HG02870 (cell line): ENCODE measurements around the gene SEMA4F.

ENCODE experiments used
- ATAC-seq: cut with Tn5 transposase; IDR thresholded peaks from one replicate; pipeline ENCODE4 v1.9.1; 2021; ENCODE audit warnings: mild to moderate bottlenecking, moderate library complexity; ENCODE audit not compliant: unreplicated experiment

SEMA4F gene

DNA sequence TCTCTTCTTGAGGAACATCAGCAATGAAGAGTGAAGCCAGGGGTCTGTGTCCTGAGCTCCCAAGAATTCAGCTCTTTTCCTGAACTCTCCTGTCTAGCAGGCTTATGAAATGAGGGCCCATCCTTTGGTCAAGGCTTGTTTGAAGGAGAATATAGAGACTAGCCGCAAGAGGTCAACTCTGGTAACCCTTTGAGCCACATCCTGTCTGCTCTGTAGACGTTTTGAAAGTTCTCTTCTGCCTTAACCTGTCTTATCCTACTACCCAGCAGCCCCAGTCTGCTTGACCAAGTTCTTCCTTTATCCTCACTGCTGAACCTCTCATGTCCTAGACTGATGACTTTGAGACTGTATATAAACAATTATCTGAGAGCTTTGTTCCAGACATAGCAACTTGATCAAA, 5.4 kb downstream of the SEMA4F start:
- ATAC-seq = no peak

DNA sequence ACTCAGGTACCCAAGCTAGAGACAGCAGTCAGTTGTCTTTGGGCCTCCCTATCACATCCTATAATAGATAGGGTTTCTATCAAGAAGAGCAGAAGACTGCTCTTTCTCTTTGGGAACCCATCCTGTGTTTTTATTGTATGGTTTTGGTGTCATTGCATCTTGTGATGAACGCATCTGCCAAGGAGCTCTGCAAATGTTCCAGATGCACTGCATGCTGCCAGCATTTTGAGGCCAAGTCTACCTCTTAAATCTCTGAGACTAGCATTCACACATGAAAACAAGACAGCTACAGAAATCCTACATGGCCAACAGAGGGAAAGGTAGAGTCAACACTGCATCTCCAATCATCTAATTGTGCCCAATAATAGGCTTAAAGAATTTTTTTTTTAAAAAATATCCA, 14.0 kb downstream of the SEMA4F start:
- ATAC-seq = no peak

DNA sequence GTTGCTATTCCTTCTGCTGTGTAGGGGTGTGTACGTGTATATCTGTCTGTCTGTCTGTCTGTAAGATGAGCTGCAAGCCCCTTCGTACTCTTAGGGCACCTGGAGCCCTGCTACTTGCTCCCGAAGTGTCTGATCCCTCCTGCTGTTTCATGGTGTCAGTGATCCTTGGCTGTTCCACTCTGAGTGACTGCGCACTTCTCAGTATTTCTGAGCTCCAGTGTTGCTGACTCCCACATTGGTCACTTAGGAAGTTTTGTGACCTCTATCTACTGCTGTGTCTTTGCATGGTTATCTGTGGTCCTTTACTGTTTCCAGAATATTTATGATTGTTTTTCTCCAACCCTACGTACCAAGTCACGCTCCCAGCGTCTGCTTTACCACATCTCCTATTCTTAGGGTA, 16.2 kb downstream of the SEMA4F start:
- no peak for ATAC-seq

DNA sequence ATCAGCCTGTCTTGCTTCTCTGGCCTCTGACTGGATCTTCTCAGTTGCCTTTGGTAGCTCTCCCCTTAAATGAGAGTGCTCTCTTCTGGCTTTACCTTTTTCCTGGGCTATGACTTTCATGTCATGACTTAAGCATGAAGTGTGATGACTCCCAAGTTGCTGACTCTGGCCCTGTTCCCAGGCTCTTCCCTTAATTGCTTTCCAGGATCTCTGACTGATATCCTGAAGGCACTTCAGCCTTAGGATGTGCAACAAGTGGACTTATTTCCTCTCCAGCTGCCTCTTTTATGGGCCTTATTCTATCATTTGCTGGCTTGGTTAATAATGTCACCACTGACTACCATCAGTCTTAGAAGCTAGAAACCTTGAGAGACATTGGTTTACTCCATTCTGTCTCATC, 17.4 kb downstream of the SEMA4F start:
- no peak for ATAC-seq

DNA sequence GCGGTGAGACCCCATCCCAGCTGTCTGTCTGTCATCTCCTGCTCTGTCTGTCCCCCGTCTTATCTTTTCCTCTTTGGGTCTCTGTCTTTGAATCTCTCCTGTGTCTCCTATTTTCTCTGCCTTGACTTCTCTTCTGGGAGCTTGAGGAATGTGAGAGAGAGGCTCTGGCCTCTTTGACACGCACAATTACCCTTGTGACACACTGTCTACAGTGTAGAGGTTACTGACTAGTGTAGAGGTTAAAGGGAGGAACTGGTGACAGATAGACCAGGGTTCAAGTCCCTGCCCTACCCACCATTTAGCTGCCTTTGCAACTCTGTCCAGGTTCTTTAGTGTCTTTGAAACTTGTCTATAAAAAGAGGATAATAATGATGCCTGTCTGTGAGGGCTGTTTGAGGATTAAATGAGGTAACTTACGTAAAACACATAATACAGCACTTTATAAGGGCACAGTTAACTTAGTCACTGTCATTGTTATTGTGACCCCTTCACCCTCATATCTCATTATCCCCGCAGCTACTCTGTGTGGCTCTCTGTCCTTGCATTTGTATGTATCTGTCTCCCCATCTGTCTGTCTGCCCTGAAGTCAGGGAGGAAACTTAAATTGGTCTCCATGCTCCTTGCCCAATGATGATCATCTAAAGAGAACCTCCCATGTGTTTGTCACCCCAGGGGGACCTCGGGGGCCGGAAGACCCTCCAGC, 19.9 kb downstream of the SEMA4F start:
- no peak for ATAC-seq

DNA sequence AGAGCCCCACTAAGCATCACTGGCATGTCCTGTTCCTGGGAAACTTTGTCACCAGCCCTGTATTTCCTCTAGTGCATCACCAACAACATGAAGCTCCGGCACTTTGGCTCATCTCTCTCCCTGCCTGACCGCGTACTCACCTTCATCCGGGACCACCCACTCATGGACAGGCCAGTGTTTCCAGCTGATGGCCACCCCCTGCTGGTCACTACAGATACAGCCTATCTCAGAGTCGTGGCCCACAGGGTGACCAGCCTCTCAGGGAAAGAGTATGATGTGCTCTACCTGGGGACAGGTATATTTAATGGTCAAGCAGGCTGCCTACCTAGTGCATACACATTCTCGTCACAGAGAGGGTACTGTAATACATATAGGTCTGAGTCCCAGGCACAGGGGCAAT, 21.0 kb downstream of the SEMA4F start:
- ATAC-seq = no peak

DNA sequence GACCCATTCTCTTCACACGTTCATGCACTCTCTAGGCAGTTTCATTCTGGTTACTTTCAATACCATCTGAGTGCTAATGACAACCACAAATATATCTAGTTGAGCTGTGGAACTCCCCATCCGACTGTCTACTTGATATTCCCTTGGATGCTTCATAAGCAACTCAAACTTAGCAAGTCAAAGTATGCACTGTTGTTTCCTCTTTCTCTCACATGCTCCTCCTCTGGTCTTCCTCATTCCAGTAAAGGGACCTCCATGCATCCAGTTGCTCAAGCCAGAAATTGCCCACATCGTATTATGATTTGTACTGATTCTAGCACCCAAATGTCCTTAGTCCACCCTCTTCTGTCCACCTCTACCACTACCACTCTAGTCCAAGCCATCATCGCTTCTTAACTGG, 22.3 kb downstream of the SEMA4F start:
- ATAC-seq = no peak

DNA sequence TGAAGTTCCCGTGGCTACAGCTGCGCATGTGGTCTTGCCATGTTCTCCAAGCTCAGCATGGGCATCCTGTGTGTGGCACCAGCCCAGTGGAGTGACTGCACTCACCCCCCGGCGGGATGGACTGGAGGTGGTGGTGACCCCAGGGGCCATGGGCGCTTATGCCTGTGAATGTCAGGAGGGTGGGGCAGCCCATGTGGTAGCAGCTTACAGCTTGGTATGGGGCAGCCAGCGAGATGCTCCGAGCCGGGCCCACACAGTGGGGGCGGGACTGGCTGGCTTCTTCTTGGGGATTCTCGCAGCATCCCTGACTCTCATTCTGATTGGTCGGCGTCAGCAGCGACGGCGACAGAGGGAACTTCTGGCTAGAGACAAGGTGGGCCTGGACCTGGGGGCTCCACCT, 25.6 kb downstream of the SEMA4F start:
- ATAC-seq = no peak

DNA sequence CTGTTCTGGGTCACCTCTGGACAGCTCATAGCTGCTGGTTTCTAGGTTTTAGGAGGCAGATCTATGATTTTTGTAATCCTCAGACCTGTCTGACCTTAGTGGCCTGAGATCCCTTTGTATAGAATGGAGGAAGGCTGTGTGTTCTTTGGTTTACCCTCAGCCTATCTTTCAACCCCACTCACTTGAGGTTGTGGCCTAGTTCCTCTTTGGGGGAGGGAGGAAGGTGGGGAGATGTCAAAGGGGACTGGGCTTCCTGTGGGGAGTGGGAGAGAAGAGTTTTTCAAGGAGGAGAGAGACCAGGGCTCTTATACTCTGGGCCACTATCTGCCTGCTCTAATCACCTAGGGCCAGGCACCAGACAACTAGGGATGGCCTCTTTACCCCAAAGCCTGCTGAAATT, 28.5 kb downstream of the SEMA4F start:
- no peak for ATAC-seq

DNA sequence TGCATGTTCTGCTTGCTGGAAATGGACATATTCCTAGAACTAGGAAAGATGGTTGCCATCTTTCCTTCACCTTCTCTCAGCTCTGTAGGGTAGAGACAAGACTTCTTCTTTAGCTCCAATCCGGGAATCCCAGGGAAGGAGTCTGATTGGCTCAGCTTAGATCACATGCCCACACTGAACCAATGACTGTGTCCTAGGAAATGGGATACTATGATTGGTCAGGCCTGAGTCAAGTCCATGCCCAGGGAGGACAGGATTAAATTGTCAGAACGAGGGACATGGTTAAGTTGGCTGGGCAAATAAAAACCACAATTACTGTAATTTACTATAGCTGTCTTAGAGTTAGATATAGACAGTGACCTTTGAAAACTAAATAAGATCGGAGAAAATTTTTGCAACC, 31.4 kb downstream of the SEMA4F start:
- ATAC-seq = no peak

DNA sequence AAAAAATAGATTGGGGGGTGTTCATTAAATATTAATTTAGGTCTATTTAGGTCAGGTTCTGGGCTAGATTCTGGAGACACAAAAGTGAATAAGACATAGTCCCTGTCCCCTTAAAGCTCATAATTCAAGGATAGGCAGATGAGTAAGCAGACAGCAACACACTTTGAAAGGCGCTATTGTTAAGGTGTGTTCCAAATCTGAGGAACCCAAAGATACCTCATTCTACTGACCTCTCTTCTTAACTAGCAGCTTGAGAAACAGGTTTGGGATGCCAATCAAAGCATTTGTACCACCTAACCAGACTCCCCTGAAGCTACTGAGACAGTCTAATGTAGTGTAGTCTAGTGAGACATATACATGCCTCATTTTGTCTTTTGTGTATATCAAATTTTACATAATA, 34.8 kb downstream of the SEMA4F start:
- ATAC-seq = no peak

DNA sequence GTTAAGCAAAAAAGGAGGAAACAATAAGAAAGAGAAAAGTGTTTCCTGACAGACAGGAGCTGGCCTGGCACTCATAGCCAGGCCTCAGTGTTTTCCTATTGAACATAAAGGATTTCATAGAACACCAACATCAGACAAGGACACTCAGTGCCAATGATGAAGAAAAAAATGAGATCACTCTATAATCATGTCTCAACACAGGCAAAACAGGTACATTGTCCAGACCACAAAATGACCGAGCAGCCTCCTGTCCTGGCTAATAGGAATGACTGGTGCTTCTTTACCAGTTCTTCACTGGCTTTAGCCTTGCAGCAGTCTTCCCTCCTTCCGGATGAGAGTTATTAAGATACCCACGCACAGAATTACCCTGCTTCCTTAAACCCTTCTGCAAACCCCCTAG, 35.6 kb downstream of the SEMA4F start:
- no peak for ATAC-seq

DNA sequence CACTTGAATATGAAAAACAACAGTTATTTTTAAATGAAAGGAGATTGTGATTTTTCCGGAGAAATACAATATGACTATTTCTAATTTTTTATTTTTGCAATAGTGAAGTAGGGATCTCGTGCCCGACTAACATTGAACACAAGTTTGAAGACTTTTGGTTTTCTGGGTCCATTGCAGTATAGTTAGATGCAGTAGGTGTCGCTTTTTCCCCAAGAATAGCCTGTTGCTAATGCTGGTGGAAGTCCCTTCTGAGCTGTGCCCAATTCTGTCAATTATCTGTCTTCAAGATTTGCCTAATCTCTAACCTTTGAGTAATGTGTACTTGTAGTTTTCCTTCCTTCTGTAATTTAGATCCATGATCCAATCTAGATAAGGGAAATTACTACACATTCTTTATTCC, 36.5 kb downstream of the SEMA4F start:
- peak; percentile 78 for ATAC-seq

DNA sequence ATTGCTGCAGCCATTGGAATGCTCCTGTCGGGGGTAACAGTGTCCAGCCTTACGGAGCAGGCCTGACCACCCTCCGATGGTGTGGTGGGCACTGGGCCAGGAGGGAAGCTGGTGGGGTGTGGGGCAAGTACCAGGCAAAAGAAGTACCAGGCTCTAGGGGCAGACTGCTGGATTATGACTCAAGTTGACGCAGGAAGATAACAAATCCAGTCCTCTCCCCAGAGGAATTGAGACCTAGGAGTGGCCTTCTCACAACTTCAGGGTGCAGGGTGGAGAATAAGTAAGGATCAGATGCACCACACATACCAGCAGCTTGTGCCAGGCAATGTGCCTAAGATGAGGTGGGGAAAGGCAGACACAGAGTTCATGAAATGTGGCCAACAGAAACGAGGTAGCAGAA, 37.9 kb downstream of the SEMA4F start:
- ATAC-seq = no peak

DNA sequence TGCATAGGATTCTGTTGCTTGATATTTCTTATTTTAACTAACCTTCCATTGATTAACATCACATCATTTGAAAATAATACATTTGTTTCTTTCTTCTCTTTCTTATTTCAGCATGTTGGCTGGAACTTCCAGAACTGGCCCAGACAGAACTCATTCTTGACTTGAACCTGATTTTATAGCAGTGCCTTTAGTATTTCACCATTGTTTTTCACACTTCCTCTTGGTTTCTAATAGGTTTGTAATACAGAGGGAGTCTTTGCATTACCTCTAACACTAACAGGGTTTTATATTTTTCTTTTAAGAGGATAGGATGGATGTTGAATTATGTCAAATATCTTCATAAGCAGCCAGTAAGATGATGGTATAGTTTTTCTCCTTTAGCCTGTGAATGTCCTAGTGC, 39.2 kb downstream of the SEMA4F start:
- no peak for ATAC-seq

DNA sequence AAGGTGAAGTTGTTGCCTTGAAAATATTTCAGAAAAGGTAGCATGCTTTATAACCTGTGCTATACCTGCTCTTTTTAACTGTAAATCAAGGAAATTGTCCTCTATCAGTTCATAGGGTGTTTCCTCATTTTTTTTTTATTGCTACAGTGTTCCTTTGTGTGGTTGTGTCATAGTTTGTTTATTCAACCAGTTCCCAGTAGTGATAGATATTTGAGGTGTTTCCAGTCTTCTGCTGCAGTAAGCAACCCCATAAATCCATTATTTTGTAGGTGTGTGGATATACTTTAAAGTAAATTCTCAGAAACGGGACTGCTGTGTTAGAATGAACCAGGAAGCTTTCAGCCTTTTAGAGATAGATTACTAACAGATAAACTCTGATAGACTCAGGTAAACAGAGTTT, 39.6 kb downstream of the SEMA4F start:
- no peak for ATAC-seq

DNA sequence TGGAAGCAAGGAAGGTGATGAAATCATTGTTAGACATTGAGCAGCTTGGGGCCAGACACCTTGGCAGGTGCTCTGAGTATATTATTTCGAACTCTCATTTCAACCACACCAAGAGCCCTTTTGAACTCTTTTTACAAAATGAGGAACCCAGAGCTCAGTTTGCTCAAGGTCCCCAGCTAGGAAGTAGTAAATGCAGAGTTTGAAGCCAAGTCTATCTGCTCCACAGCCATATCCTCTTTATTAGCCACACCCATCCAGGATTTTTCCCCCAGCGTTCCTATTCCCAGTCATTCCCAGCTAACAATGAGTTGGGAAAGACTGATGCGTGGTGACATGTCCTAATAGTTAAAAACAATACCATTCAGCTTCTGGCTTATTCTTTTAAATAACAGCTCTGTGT, 40.2 kb downstream of the SEMA4F start:
- no peak for ATAC-seq

DNA sequence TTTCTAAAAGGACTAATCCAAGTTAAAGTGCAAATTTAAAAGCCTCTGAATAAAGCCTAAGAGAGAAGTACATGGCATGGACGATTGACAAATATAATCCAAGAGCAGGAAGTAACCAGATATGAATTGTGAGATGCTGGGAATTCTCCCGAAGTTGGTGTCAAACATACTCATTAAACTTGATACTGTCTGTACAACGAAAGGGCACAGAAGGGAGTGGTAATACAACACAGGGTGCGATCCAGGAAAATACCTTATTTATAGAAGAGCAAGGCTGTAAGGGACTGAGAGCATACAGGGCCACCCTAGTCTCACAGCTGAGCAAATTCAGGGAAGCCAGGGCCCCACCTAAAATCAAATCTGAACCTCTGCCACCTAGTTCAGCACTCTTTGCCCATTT, 41.6 kb downstream of the SEMA4F start:
- ATAC-seq = no peak

DNA sequence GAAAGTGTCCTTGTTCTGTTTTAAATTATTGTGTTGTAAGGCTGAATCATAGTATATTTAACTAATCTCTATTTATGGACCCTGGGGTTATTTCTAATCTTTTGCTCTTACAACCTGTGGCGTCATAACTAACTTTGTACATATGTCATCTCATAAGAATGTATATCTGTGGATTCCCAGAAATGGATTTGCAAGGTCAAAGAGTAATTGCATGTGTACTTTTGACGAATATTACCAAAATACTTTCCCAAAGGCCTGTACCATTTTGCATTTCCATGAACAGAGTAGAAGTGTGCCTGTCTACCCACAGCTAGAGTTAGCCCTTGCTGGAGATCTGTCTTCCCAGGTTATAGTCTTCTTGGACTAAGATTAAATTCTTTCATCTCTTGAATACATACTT, 42.8 kb downstream of the SEMA4F start:
- no peak for ATAC-seq

DNA sequence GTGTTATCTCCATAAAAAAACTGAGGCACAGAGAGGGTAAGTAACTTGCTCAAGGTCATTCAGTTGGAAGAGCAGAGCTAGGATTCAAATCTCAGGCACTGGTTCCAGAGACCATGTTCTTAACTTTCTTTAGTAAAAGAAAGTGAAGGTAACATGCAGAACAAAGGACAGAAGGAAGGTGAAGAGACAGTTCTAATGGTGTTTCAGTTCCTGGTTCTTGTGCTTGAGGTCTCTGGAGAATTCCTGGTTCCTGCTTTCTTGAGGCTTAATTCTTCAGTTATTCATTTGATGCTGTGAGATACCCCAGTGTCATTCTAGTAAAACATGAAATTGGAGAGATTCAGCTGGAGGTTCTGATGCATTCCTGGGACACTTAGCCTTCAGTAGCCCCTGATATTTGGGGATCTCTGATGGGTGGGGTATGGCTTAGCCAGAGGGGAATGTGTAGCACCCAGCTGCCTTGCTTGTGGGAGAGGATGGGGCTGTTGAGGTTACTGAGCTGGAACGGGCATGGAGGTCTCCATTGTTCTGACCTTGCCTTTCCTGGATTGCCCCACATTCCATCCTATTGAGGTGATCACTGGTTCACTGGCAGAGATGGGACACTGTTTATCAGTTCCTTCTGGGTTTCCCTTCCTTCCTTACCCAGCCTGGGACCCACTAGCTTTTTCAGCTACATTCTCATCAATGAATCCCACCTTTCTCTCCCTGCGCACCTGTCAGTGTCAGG, 46.8 kb downstream of the SEMA4F start:
- no peak for ATAC-seq

DNA sequence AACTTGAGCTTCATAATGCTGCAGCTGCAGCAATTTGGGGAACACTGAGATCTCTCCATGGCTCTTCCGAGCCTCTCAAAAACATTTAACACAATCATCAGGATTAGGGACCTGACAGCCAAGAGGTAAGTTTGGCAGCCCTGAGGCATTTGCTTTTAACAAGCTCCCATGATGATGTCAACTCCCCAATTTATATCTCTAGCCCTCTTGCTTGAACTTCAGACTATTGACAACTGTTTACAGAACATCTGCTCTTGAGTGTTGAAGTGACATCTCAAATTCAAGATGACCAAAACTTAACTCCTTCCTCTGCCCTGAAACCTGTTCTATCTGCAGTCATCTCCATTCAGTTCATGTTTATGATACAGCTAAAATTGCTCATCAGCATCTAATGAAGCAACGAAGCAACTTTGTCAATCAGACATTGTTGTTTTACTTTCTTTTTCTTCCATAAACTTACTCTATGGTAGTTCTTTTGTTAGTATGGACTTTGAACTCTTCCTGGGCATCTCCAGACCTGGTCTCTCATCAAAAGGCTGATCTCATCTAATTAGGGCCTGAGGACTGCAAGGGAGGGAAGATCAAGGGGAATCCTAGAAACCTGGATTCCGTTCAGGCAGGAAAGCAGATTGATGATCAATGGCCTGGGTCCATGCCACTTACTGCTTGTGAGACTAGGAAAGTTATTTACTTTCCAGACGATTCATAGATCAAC, 48.1 kb downstream of the SEMA4F start:
- ATAC-seq = no peak

DNA sequence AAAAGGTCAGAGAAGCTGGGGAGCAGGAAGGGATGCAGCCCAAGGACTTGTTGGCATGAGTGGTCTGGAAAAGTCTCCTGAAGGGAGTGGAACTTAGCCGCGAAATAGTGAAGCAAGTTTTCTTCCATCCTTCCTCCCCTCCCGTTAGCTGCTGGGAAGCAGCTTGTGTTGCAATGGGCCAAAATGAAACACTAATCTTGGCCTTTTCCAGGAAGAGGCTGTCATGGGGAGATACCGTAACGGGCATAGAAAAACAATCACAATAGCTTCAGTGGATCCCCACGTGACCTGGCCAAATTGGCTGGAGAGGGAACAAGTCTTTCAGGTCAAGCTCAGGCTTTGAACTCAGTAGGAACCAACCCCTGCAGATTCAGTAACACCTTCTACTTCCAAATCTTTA, 49.3 kb downstream of the SEMA4F start:
- no peak for ATAC-seq
